Kidney epithelial cell (primary cell): Measurements from ENCODE around the gene YIPF6. TPM values are rescaled to one million over a fixed set of nuclear protein-coding genes. Genes with fewer than 3 reads are reported as not detected.

ENCODE experiments used
- DNase-seq: peaks from one replicate; pipeline ENCODE4 v3.0.0-alpha.2; 2010; ENCODE audit warnings: low read depth
- H3K27me3 ChIP-seq: 2 replicates; pipeline ENCODE4 v1.6.0; 2011; ENCODE audit warnings: low read length; ENCODE audit not compliant: control insufficient read depth, insufficient read depth
- H3K36me3 ChIP-seq: 2 replicates; pipeline ENCODE4 v1.5.1; 2011; ENCODE audit warnings: low read length; ENCODE audit not compliant: control insufficient read depth, insufficient read depth
- H3K4me3 ChIP-seq: 2 replicates; pipeline ENCODE4 v1.5.1; 2011; ENCODE audit warnings: low read depth, mild to moderate bottlenecking, control low read depth, low read length
- total RNA-seq: library from RNA; depleted of rRNA; stranded (reverse); fragments of >200 nt; gene quantifications from 2 replicates; pipeline ENCODE4 v1.2.3, GENCODE V29; 2015
- TF ChIP-seq, protein P1 (sequence below): IDR thresholded peaks from 2 replicates; pipeline ENCODE4 v1.5.1; 2011; ENCODE audit warnings: mild to moderate bottlenecking, moderate library complexity, low read length, control low read depth, inconsistent platforms; ENCODE audit not compliant: insufficient read depth, poor library complexity, severe bottlenecking

The YIPF6 gene, protein sequence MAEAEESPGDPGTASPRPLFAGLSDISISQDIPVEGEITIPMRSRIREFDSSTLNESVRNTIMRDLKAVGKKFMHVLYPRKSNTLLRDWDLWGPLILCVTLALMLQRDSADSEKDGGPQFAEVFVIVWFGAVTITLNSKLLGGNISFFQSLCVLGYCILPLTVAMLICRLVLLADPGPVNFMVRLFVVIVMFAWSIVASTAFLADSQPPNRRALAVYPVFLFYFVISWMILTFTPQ
- 25.5 and 25.7 TPM in 2 replicates for total RNA-seq

DNA sequence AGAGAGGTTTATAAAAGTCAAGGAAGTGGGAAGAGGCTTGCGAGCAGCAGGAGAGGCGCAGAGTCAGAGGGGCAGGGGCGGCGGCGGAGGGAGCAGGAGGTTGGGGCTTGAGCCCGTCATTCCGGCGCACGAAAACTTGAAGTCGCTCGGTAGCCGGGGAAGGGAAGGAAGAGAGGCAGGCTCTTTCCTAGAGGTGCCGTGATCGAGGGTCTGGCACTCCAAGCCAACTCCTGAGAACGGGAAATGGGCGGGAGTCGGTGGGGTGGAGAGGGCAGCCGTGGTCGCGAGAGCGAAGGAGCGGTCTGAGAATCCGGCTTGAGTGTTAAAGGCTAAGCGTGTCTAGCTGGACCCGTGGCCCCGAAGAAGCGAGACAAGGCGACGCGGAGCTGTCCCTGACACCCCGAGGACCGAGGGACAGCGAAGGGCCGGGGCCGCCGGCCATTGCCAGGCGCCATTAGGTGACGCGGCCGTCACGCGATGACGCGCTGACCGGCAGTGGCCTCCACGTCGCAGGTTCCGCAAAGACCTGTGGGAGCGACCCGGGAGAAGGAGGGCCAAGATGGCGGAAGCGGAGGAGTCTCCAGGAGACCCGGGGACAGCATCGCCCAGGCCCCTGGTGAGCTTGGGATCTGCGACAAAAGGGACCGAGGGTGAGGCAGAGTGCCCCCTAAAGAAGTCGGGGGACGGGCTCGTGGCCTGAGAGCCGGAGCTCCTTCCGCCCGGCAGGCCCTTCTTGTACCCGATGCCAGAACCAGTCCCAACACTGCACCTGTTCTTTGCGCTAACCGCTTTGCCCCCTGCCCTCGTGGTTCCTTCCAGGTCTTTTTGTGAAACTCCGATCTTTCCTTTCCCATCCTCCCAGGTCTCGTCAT lies at the start of gene YIPF6:
TSS of gene YIPF6 (plus strand) at position 544 of the 872 bp plus-strand sequence. CDS start at position 560, 16 bp downstream.
- DNase-seq: no peak
- Histone ChIP-seq H3K4me3 (peak within 1 kb of the TSS; percentile 57), H3K27me3 (no peaks in the 10 kb centered on the region), H3K36me3 (no peaks in the 10 kb centered on the region)
- TF ChIP-seq, protein P1, sequence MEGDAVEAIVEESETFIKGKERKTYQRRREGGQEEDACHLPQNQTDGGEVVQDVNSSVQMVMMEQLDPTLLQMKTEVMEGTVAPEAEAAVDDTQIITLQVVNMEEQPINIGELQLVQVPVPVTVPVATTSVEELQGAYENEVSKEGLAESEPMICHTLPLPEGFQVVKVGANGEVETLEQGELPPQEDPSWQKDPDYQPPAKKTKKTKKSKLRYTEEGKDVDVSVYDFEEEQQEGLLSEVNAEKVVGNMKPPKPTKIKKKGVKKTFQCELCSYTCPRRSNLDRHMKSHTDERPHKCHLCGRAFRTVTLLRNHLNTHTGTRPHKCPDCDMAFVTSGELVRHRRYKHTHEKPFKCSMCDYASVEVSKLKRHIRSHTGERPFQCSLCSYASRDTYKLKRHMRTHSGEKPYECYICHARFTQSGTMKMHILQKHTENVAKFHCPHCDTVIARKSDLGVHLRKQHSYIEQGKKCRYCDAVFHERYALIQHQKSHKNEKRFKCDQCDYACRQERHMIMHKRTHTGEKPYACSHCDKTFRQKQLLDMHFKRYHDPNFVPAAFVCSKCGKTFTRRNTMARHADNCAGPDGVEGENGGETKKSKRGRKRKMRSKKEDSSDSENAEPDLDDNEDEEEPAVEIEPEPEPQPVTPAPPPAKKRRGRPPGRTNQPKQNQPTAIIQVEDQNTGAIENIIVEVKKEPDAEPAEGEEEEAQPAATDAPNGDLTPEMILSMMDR: no peak

DNA sequence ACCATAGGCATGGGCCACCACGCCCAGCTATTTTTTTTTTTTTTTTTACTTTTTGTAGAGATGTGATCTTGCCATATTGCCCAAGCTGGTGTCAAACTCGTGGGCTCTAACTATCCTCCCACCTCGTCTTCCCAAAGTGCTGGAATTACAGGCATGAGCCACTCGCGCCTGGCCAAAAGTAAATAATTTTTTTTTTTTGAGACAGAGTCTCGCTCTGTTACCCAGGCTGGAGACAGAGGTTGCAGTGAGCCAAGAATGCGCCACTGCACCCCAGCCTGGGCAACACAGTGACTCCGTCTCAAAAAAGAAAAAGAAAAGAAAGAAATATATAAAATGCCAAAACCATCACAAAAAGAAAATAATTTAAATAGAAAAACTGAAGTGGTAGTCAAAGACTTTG lies 47.1 kb upstream of the YIPF6 start:
- no peak for DNase-seq
- TF ChIP-seq, protein P1: no peak
- H3K4me3 ChIP-seq: no peak overlapping the region
- no peaks in the 10 kb centered on the region for H3K27me3 ChIP-seq
- no peaks in the 10 kb centered on the region for H3K36me3 ChIP-seq

DNA sequence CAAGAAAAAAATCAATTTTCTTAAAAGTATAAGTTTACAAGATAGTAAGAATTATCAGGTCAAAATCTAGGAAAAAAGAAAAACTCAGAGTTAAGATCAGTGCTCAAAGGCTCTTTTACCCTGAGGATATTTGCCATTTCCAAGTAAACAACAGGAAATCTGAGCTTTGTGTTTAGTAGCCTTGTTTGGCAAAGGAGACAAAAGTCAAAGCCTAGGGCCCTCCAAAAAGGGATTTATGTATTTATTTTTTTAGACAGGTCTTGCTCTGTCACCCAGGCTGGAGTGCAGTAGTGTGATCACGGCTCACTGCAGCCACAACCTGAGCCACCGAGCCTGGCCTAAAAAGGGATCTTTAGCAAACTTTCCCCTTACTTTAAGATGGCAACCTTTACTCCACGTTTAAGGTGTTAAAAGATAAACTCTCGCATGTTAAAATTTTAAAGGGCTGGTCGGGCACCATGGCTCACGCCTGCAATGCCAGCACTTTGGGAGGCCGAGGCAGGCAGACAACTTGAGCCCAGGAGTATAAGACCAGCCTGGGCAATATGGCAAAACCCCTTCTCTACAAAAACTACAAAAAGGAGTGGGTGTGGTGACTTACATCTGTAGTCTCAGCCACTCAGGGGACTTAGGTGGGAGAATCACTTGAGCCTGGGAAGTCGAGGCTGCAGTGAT lies 44.2 kb upstream of the YIPF6 start:
- Histone ChIP-seq H3K27me3 (no peaks in the 10 kb centered on the region), H3K4me3 (no peak overlapping the region), H3K36me3 (no peaks in the 10 kb centered on the region)
- DNase-seq: no peak
- TF ChIP-seq, protein P1: no peak

DNA sequence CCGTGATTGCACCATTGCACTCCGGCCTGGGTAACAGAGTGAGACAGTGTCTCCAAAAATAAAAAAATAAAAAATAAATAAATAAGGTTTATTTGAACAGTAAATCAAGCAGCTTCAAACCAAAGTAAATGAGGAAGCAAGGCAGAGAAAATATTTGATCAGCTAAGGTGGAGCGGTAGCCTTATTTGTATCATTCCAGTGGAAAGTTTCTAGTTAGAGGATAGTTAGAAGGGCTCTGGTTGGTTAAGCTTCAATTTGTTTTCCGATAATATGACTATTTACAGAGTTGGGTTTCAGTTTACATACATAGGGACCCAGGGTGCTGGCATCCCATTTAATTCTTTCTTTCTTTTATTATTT lies 43.7 kb upstream of the YIPF6 start:
- H3K36me3 ChIP-seq: no peaks in the 10 kb centered on the region
- DNase-seq: no peak
- TF ChIP-seq, protein P1: no peak

DNA sequence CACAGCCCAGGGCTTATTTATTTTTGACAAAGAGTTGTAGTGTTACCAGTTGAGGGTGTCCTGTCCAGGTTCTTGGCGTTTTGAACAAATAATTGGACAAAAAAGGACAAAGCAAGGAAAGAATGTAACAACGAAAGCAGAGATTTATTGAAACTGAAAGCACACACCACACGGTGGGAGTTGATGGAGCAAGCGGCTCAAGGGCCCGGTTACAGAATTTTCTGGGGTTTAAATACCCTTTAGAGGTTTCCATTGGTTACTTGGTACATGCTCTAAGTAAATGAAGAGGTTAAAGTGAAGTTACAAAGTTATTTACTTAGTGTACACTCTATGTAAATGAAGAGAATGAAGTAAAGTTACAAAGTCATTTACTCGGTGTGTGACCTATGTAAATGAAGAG lies 37.8 kb upstream of the YIPF6 start:
- Histone ChIP-seq H3K4me3 (no peak overlapping the region), H3K27me3 (no peaks in the 10 kb centered on the region)
- TF ChIP-seq, protein P1: no peak

More for the DNA sequence above, 43.7 kb upstream of the YIPF6 start:
- no peak overlapping the region for H3K4me3 ChIP-seq
- no peaks in the 10 kb centered on the region for H3K27me3 ChIP-seq

More for the DNA sequence above, 37.8 kb upstream of the YIPF6 start:
- no peaks in the 10 kb centered on the region for H3K36me3 ChIP-seq
- DNase-seq: no peak
